ENCODE measurements around the gene ZNF850.
"Not testable (repeated sequence)": the region's sequence is repeated elsewhere in the genome, so short reads cannot be mapped to it uniquely, and the experiment has no call there.

ZNF850 gene

GRCh38 chr19:36772311-36773222 is at the start of gene ZNF850:
Gene ZNF850 (minus strand): TSS chr19:36772807. CDS start chr19:36762606, 10,201 bp downstream.
- peak; percentile 66 to 99 (median 93) for DNase-seq

GRCh38 chr19:36821758-36822157 is 49.2 kb upstream of the ZNF850 start:
- no peak for DNase-seq

GRCh38 chr19:36819130-36819630 is 46.6 kb upstream of the ZNF850 start:
- DNase-seq = no peak

- DNase-seq = no peak
These were observed 34.4 kb upstream of the ZNF850 start for GRCh38 chr19:36807029-36807428.

- DNase-seq = no peak
These were observed 32.8 kb upstream of the ZNF850 start for GRCh38 chr19:36805364-36805763.

GRCh38 chr19:36797786-36798108 is 25.1 kb upstream of the ZNF850 start:
- DNase-seq = no peak

- no peak for DNase-seq
These were observed 24.0 kb upstream of the ZNF850 start for GRCh38 chr19:36796714-36796992.

- peak in 22 of 56 donors; percentile 2 to 55 (median 18) for DNase-seq
These were observed 19.0 kb upstream of the ZNF850 start for GRCh38 chr19:36791420-36792141.

GRCh38 chr19:36775768-36776167 is 3.2 kb upstream of the ZNF850 start:
- peak in 14 of 56 donors; percentile 2 to 48 (median 14) for DNase-seq

GRCh38 chr19:36773223-36773579 is 594 bp upstream of the ZNF850 start:
- DNase-seq = peak in 1 of 56 donors; percentile 31

- DNase-seq = peak in 19 of 56 donors; percentile 6 to 66 (median 28)
These were observed 1.1 kb downstream of the ZNF850 start for GRCh38 chr19:36771261-36772231.

GRCh38 chr19:36750066-36750691 is 22.4 kb downstream of the ZNF850 start:
- DNase-seq = no peak

- not testable (repeated sequence) for DNase-seq
These were observed 23.0 kb downstream of the ZNF850 start for GRCh38 chr19:36749613-36750012.

GRCh38 chr19:36748431-36749275 is 24.0 kb downstream of the ZNF850 start:
- DNase-seq = no peak

- DNase-seq = no peak
These were observed 24.9 kb downstream of the ZNF850 start for GRCh38 chr19:36747750-36748149.

GRCh38 chr19:36745870-36746269 is 26.7 kb downstream of the ZNF850 start:
- no peak for DNase-seq

- DNase-seq = not testable (repeated sequence)
These were observed 36.4 kb downstream of the ZNF850 start for GRCh38 chr19:36736166-36736565.

GRCh38 chr19:36719687-36720556 is 52.7 kb downstream of the ZNF850 start:
- no peak for DNase-seq

- no peak for DNase-seq
These were observed 63.2 kb downstream of the ZNF850 start for GRCh38 chr19:36709423-36709822.
